GM18909 (cell line): ENCODE data around the gene ARPC4.

Source experiments
- ATAC-seq: cut with Tn5 transposase; IDR thresholded peaks from one replicate; pipeline ENCODE4 v1.9.1; 2021; ENCODE audit warnings: mild to moderate bottlenecking; ENCODE audit not compliant: unreplicated experiment, poor library complexity

Gene ARPC4

GRCh38 chr3:9792405-9793160, at the start of gene ARPC4, which contains the start of gene TADA3:
Gene ARPC4, plus strand, starts transcription at chr3:9793082. Its CDS starts 40 bp downstream, at chr3:9793122.
Gene TADA3, minus strand, starts transcription at chr3:9792473. Its CDS starts 1,007 bp downstream, at chr3:9791466.
- peak; percentile 87 for ATAC-seq

- ATAC-seq, result no peak
Measured at GRCh38 chr3:9743548-9743947, 49.3 kb upstream of the ARPC4 start.

GRCh38 chr3:9744162-9744561, 48.7 kb upstream of the ARPC4 start:
- ATAC-seq, result no peak

GRCh38 chr3:9745521-9745920, 47.4 kb upstream of the ARPC4 start:
- ATAC-seq, result no peak

GRCh38 chr3:9746330-9746729, 46.6 kb upstream of the ARPC4 start:
- no peak for ATAC-seq

GRCh38 chr3:9747267-9747666, 45.6 kb upstream of the ARPC4 start:
- ATAC-seq, result no peak

- no peak for ATAC-seq
Measured at GRCh38 chr3:9748031-9748430, 44.9 kb upstream of the ARPC4 start.

GRCh38 chr3:9749296-9749644, 43.6 kb upstream of the ARPC4 start:
- no peak for ATAC-seq

- ATAC-seq, result peak; percentile 89
Measured at GRCh38 chr3:9749645-9750555, 43.0 kb upstream of the ARPC4 start, which contains the start of gene OGG1. Gene OGG1, plus strand, starts transcription at chr3:9749952. Its CDS starts 335 bp downstream, at chr3:9750287.

- ATAC-seq, result no peak
Measured at GRCh38 chr3:9750556-9751411, 42.1 kb upstream of the ARPC4 start.

- ATAC-seq, result no peak
Measured at GRCh38 chr3:9754678-9755077, 38.2 kb upstream of the ARPC4 start.

GRCh38 chr3:9757427-9757826, 35.5 kb upstream of the ARPC4 start:
- no peak for ATAC-seq

- no peak for ATAC-seq
Measured at GRCh38 chr3:9760779-9761505, 31.9 kb upstream of the ARPC4 start.

GRCh38 chr3:9761919-9762318, 31.0 kb upstream of the ARPC4 start:
- ATAC-seq, result no peak

- ATAC-seq, result no peak
Measured at GRCh38 chr3:9762871-9763270, 30.0 kb upstream of the ARPC4 start.

- no peak for ATAC-seq
Measured at GRCh38 chr3:9765865-9766264, 27.0 kb upstream of the ARPC4 start.

- ATAC-seq, result no peak
Measured at GRCh38 chr3:9767418-9767817, 25.5 kb upstream of the ARPC4 start.

- no peak for ATAC-seq
Measured at GRCh38 chr3:9768141-9768775, 24.6 kb upstream of the ARPC4 start.

GRCh38 chr3:9769012-9769411, 23.9 kb upstream of the ARPC4 start:
- ATAC-seq, result no peak
